EH (cell line): ENCODE results near the gene TUBGCP6.

Experiments
- DNase-seq: peaks from one replicate; pipeline ENCODE4 v3.0.0-alpha.2; 2015; ENCODE audit warnings: low read depth

Gene TUBGCP6

GRCh38 chr22:50250555-50251476 lies 6.0 kb upstream of the TUBGCP6 start, which contains the start of gene HDAC10:
TSS of gene HDAC10 (minus strand) at chr22:50251265. CDS start at chr22:50251032, 233 bp downstream.
- peak; percentile 83 for DNase-seq

GRCh38 chr22:50250249-50250554 lies 5.4 kb upstream of the TUBGCP6 start:
- DNase-seq, result no peak

DNA sequence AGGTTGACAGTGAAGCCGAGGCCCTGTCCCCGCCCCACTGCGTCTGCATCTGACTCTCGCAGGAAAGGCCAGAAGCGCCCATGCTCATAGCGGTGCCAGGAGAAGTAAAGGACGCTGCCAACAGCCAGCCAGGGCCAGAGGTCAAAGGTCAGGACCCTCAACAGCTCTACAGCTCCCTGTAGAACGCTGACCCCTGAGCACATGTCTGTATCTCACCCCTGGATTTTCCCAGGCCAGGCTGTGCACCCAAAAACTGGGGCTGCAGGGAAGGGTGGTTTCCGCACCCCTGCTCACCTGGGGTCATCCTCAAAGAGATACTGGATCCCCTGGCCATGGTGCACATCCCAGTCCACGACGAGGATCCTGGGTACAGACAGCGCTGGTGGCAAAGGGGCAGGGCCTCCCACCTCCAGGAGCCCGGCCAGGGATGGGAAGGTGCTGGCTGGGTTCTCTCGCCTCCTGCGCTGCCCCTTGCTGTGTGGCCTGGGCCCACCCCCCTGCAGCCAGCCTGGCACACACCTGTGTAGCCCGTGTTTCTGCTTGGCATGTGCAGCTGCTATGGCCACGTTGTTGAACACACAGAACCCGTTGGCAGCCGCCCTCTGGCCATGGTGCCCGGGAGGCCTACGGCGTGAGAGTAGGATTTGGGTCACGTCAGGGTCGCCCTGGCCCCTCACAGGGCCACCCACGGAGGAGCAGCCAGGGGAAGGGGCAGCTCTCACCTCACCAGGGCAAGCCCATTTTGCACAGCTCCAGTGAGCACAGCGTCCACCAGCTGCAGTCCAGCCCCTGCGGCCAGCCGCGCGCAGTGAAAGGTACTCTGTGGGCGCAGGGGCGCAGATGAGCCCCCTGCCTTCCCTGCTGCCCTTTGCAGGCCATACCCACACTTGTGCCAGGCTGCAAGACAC lies 4.8 kb upstream of the TUBGCP6 start:
- DNase-seq, result no peak

DNA sequence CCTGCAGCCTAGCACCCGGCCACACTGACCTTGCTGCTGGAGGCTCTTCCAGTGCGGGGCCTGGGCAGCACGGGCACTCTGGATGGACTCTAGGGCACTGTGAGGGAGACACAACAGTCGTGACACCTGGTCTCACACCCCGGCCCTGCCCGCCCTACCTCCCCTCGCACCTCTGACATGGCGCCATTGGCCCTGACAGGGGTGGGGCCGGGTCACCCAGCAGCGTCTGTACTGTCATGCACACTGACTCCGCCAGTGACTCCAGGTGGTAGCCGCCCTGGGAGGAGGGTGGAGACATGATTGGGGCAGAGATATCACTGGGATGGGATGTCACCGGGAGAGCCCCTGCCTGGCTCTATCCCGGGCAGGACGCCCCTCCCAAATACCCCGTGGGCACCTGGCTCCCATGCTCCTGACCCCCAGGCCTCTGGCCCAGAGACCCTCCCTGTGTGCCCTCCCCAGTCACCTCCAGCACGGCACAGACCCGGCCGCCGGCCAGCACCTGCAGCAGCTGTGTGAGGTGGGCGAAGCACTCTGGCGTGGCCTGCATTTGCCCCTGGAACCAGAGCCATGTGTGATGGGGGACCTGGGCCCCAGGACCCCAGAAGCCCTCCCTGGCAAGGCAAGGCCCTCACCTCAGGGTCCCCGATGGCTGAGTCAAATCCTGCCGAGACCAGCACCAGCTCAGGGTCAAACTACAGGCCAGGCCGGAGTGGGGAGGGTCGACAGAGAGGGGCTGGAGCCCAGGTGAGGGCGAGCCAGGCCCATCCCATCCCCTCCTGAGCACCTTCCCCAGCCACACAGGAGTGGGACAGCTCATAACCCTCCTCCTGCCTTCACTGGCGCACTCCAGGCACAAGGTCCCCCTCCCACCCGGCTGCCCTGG lies 3.6 kb upstream of the TUBGCP6 start:
- no peak for DNase-seq

DNA sequence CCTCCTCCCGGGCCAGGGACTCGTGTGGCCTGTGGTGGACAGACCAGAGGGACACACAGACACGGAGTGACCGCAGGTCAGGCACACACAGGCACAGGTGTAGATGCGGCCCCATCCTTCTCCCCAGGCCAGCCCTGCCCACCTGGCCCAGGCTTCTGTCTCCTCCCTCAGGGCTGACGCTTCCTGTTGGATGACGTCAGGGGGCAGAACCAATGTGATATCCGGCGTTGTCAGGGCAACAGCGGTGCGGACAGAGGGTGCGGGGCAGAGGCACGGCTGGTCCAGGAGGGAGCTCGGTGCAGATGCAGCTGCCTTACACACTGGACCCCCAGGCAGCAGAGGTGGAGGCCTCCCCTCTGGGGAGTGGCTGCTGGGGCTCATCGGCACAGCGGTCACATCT lies 2.9 kb upstream of the TUBGCP6 start:
- DNase-seq, result peak; percentile 71

- no peak for DNase-seq
These were observed 1.7 kb upstream of the TUBGCP6 start for GRCh38 chr22:50246242-50247175.

GRCh38 chr22:50245214-50246072 lies 620 bp upstream of the TUBGCP6 start:
- DNase-seq, result no peak

GRCh38 chr22:50243685-50244419 lies 971 bp downstream of the TUBGCP6 start:
- no peak for DNase-seq

- DNase-seq, result no peak
These were observed 2.3 kb downstream of the TUBGCP6 start for GRCh38 chr22:50242406-50242949.

- DNase-seq, result no peak
These were observed 6.1 kb downstream of the TUBGCP6 start for GRCh38 chr22:50238755-50239154.

- no peak for DNase-seq
These were observed 8.0 kb downstream of the TUBGCP6 start for GRCh38 chr22:50236731-50237409.

GRCh38 chr22:50233223-50233622 lies 11.6 kb downstream of the TUBGCP6 start:
- DNase-seq, result no peak

- DNase-seq, result no peak
These were observed 12.2 kb downstream of the TUBGCP6 start for GRCh38 chr22:50232481-50233151.

DNA sequence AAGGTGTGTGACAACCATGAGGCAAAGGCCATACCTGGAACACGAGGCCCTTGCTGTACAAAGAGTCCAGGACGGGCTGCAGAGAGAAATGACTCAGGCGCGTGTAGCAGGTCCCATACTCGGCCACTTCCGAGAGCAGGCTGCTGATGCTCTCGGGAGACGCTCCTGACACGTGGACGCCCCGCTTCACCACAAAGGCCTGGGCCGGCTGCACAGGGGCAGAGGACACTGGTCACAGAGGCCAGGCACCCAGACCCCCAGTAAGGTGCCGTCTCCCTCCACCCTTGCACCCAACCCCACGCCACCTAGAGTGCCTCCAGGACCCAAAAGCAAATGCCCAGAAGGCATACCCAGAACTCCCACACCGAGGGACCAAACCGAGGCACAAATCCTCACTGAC lies 15.5 kb downstream of the TUBGCP6 start:
- no peak for DNase-seq

DNA sequence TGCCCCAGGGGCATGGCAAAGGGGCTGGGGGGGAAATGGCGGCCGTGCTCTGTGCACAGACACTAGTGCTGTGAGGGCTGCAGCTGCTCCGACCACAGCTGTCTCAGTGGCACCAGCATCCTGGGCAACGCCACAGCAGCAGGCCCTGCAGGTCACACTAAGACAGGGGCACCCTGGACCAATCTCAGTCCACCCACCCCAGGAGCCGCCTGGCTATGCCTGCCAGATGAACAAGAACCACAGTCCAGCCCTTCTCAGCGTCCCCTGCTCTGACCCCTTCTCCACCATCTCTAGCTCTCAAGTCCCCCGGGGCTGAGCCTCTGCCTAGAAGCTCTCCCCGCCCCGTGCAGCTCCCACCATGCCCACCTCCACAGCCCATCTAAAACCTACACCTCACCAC lies 16.5 kb downstream of the TUBGCP6 start:
- DNase-seq, result no peak

- DNase-seq, result no peak
These were observed 17.1 kb downstream of the TUBGCP6 start for GRCh38 chr22:50227579-50228215.

- DNase-seq, result no peak
These were observed 18.0 kb downstream of the TUBGCP6 start for GRCh38 chr22:50226875-50227165.
